Stimulated activated CD8-positive, alpha-beta memory T cell treated with anti-CD3 and anti-CD28 coated beads, Interleukin-15, amount 100 ng/mL, for 48 hours (primary cell): ENCODE data around the gene RPP25.

Source experiments
- DNase-seq, 2 donors: peaks; one replicate each; pipeline ENCODE4 v3.0.0-alpha.2; 2020; ENCODE audit warnings: low read depth in 2 of 2

The RPP25 gene, protein sequence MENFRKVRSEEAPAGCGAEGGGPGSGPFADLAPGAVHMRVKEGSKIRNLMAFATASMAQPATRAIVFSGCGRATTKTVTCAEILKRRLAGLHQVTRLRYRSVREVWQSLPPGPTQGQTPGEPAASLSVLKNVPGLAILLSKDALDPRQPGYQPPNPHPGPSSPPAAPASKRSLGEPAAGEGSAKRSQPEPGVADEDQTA

DNA sequence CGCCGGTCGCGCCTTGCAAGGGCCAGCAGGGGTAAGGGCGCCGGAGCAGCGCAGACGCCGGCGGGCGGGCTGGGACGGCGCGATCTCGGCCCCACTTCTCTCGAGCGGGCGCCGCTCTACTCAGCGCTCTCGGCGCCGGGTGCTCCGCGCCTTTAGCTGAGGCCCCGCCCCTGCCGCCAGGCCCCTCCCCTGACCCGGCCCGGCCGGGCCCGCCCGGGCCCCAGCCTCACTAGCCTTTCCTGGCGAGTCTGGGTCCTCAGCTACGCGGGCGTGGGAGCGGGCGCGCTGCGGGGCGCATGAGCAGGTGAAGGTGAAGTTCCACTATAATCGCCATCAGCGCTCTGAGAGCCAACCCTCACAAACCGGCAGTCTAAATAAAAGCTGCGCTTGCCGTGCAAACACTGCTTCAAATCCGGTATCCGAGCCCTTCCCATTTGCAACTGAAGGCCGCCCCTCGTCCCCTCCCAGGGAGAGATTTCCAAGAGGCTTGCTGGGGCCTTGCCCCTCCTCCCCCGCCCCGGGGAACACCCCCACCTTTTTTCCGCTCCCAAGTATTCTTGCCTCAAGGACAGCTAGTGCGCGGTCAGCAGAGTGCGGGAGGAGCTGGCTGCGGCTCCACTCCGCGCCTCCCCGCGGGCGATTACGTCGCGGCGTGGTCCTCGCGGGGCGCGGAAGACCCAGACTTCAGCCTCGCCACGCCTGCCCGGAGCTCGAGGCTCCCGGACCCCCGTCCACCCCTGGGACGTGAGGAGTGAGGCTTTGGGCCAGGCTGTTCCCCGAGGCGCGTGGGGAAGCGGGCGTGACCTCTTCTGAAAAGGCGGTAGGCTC is at the start of gene RPP25:
RPP25 (minus strand) TSS at position 125 of the 828 bp plus-strand sequence. CDS start 189 bp downstream, outside the sequence.
- DNase-seq, result peak; percentile 66 to 67

DNA sequence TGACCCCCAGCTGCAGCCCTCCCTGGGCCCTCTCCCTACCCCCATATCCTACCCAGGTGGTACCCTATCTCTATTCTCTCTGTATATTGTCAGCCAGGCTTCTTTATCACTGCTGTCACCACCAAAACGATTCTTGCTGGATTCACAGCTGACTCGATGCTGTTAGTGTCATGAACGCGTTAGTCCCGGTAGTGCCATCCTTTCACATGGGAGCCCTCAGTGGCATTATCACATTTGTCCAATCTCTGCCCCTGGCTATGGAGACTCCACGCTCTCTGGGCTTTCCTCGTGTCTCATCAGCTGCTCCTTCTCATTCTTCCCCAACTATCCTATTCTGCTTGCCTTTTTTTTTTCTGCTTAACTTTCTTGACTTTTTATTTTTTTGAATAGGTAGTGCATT is 45.8 kb upstream of the RPP25 start:
- DNase-seq, result no peak

DNA sequence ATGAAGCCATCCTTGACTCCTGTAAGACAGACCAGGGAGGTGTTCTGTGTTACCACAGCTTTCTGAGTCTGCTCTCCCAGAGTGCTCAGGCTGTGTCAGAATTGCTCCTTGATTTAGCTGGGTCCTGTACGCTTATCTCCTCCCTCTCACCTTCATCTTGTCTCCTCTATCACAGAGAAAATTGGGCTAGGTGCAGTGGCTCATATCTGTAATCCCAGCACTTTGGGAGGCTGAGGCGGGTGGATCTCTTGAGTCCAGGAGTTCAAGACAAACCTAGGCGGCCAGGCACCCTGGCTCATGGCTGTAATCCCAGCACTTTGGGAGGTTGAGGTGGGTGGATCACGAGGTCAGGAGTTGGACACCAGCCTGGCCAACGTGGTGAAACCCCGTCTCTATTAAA is 44.7 kb upstream of the RPP25 start:
- DNase-seq, result no peak

DNA sequence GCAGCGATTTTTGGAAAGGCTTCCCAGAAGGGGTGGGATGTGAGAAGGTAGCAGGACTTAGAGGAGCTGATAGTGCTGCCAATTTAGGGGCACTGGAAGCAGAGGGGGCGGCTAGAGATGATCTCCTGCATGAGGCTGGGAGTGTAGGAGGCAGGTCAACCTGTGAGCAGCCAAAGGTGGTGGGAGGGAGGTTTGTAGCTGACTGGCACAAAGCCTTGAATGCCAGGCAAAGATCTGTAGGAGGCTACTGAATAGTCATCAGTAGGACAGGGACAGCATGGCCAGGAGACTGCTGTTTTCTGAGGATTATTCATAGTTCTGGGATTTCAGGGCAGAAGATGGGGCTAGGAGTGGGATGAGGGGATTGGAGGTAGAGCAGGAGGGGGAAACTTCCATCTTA is 41.0 kb upstream of the RPP25 start:
- no peak for DNase-seq

DNA sequence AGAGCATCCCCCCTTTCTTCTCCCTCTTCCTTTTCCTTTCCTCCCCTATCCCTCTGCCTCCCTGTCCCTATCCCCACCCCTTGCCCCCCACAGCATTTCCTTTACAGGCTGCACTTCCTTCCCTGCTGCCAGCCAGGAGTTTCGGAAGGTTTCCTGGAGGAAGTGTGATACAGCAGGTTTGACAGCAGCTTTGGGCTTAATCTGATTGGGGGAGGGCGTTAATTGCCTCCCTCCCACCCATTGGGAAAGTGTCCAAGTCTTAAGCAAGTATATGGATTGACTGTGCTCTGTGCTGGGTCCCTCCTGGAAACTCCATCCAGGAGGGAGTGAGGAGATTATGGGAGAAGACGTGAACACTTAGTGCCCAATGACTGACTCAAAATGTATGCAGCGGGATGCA is 40.6 kb upstream of the RPP25 start:
- DNase-seq, result no peak

DNA sequence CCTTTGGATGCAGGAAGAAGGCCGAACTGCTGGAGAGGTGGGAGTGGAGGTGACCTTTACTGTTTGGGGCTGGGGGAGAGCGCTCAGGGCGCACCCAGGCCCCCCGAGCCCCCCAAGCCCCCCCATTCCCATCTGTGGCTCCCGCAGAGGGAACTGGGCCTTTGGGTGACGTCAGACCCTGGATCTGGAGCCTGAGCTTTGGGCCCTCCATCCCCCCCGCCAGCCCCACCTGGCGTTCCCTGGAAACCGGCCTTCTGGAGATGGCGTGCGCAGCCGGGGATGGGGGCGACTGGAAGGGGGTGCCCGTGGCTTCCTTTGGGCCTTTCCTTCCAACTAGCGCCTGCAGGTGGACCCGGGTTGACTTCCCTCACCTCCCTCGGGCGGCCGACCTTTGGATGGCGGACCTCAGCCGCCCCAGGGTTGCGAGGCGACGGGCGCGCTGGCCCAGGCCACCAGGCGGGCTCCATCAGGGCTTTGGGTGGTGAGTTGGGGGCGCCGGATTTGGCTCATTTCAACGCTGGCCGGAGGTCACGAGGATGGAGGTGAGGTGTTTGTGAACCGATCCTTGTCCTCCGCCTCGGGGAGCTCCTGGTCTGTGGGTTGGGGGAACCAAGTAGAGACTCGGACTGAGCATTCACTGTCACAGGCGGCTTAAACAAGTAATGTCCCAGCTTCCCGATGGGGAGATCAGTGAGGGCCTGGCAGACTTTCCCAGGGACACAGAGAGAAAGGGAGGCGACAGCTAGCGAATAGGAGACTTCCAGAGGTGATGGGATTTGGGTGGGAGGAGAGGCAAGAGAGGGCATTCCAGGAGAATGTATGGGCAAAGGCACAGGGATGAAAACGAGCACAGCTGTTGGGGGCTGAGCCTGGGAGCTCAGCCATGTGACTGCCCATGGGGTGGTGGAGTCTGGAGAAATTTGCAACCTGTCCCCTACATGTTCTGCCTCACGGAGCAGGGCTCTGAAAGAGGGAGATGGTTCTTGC is 39.5 kb upstream of the RPP25 start:
- no peak for DNase-seq

DNA sequence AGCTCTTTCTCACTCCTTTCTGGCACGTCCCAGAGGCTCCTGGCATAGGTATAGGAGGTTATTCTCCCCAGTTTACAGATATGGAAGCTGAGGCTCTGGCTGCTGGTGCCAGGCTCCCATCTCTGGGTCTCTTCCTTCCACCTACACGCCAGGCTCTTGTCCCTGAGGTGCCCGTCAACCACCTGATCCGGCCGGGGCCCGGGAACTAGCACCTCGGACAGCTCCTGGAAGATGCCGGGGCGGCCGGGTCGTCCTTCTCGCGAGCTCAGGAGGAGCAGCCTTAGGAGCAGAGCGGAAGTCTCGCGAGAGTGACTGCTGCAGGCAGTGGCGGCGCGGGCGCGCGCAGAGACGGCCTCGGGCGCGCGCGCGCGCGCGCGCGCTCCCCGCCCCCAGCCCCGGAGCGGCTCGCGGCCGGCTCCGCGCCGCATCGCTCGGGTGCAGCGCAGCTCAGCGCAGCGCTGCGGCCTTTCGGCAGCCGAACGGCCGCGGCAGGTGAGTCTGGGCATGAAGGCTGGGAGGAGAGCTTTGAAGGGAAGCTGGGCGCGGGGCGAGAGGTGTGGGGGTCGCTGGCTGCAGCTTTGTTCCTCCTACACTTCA is 38.7 kb upstream of the RPP25 start, which contains the start of gene SCAMP5:
SCAMP5 (plus strand) TSS at position 382 of the 597 bp plus-strand sequence. CDS start 16,277 bp downstream, outside the sequence.
- peak; percentile 85 to 86 for DNase-seq

DNA sequence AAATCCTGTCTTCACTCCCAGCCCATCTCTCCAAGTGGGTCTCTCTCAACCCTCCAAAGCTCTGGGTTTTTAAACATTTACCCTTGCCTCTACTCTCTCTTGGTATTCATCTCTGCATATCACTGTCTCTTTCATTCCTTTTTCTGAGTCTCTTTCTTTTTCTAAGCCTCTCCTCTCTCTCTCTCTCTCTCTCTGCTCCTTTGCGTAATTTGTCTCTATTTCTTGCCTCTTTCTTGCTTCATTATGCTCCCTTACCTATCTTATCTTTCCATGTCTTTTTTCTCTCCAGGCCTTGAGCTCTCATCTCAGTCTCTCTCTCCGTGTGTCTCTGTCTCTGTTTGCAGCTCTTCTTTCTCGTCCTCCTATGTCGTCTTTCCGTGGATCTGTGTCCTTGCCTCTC is 38.1 kb upstream of the RPP25 start:
- DNase-seq, result no peak

DNA sequence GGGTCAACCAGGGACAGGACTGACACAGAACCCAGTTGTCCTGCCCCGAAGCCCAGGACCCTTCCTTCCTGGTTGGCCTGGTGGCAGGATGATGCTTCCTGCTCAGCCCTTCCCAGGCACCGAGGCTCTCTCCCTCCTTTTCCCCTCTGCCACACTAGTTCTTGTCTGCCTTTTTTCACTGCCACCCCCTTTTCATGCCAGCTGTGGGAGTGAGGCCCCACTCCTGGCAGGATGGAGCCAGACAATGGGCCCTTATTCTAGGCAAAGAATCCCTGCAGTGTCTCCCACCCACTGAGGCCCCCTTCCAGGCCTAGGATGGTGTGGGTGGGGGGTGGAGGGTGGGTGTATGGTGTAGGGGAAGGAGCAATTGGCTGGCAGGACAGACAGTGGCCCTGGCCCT is 37.7 kb upstream of the RPP25 start:
- DNase-seq, result no peak

DNA sequence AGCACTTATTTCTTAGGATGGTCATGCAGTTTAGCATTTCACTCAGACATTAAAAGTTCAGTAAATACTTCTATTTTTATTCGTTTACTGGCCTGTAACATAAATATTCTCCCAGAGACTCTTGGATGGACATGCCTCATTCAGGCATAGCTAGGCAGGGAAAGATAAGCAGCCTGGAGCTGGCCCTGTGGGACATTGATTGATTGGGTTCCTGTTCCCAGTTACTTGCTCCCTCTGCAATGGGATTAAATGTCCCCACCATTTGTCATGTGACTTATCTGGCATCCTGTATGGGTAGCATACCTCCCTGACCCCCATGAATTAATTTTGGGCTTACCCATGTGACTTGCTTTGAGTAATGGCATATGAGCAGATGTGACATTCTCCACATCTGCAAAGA is 36.0 kb upstream of the RPP25 start:
- DNase-seq, result no peak

DNA sequence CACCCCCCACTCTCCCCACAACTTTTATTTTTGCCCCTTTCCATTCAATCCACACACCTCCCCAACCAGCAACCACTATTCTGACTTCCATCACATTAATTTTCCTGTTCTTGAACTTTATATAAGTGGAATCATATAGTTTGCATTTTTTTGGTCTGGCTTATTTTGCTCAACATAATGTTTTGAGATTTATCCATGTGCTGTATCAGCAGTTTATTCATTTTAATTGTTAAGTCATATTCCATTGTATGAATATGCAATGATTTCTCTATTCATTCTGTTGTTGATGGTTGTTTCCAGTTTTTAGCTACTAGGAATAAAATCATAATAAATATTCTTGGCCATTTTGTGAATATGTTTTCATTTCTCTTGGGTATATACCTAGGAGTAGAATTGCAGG is 33.0 kb upstream of the RPP25 start:
- DNase-seq, result no peak

DNA sequence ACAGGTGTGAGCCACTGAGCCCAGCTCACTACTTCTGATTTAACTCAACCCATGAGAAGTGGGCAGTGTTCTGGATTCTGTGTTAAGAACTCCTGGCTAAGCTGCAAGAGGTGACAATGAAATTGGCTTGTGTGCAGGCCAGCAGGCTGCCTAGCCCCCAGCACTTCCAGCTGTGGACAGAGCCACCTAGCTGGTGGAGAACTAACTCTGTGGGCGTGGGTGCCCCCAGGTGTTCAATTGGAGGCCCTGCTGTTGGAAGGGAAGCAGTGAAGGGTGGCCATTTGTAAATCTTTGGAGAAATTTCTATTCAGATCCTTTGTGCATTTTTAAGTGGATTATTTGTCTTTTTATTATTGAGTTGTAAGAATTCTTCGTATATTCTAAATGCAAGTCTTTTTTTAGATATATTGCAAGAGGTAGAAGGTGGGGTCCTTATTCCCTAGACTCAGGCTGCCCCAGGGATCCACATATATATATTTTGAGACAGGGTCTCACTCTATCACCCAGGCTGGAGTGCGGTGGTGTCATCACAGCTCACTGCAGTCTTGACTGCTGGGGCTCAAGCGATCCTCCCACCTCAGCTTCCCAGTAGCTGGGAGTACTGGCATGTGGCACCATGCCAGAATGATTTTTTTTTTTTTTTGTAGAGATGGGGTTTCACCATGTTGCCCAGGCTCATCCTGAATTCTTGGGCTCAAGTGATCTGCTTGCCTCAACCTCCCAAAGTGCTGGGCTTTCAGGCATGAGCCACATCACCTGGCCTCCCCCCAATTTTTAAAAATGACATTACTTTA is 31.6 kb upstream of the RPP25 start:
- DNase-seq, result peak; percentile 28 to 29

DNA sequence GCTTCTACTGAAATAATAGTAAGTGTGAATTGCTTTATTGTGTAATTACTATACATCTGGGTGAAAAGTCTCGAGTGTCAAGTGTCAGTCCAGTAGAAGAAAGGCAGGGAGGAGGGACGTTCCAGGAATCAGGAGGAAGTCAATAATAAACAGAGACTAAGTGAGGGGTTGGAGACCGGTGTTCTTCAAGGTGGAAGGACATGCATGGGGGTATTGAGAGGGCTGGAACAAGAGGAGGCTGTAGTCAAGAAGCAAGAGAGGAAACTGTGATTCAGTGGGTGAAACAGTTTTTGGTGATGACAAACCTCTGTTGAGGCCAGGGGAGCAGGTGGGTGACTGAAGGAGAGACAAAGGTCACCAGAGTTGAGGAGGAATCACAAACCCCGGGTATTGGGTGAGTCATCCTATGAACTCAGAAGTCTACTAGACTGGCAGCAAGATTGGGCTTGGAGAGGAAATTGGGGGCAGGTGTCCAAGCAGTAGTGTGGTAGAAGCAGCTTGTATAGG is 27.2 kb upstream of the RPP25 start:
- DNase-seq, result peak; percentile 60 to 61

DNA sequence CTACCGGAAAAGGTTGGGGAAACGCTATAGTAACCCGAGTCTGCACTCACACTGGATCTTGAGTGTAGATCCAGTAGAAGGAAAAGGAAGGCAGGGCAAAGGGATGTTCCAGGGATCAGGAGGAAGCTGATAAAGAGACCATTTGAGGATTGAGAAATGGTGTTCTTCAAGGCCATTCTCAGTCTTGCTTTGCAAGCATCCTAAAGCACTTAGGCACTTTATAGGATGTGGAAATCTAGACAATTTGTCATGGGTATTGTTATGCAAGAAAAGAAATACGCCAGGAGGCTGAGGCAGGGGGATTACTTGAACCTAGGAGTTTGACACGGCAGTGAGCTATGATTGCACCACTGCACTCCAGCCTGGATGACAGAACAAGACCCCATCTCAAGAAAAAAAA is 25.6 kb upstream of the RPP25 start:
- no peak for DNase-seq

DNA sequence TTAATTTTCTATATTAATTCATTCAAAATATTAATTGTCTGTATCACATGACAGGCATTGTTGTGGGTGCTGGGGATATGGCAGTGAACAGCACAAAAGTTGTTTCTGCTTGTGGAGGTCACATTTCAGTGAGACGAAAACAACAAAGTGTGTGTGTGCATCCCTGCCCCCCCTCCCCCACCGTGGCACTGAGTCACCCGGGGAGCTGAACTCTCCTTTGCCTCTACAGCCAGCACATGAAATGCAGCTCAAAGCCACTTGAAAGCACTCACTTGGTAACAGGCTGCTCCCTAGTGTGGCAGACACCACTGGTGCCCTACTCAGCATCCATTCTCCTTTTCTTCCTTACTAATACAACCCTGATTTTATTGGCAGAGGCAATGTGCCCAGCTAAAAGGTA is 21.9 kb upstream of the RPP25 start:
- peak; percentile 51 to 53 for DNase-seq

DNA sequence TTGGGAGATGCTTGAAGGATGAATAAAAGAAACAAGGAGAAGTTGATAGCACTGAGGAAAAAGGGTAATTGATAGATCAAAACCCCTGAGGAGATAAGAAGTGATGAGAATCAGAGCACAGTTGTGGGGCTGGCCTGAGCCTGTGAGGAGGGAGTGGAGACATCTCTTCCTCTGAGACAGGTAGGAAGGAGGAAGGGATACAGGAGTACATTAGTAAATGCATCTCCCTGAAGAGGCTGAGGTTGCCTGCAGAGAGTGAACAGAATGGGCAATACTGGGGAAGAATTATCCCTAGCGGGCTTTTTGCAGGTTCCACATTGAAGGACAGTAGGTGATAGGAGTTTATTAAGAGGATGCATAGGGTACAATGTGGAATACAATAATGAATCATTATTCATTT is 21.5 kb upstream of the RPP25 start:
- no peak for DNase-seq

DNA sequence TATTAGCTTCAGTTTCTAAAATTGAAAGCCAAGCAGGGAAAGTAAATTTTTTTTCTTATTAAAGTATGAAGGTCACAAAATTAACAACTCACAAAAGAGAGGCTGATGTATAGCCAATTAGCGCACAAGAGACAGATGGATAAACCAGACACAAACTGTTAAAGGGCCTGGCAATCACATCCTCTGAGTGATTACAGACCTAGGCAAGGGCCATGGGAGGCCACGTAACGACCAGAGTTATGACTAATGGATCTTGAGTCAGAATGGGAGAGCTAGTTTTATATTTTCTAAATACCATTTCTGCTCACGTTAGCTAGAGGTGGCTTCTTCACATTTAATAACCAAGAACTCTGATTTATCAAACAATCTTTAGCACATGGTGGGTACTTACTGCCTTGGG is 21.0 kb upstream of the RPP25 start:
- no peak for DNase-seq

DNA sequence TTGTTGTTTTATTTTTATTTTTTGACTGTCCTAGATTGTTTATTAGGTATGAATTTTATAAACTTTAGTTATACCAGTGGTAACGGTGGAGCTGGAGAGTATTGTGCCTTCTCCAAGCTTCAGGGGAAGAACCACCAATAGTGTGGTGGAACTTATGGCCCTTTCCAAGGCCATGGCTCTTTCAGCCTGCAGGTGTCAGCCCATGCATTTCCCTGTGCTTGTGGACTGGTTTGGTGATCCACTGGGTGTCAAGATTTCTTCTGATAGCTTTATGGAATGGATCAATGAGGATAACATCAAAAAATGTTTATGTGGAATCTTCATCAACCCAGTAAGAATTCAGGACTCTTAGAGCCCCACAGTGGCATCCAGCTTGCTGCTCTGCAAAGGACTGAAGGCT is 19.6 kb upstream of the RPP25 start:
- no peak for DNase-seq

DNA sequence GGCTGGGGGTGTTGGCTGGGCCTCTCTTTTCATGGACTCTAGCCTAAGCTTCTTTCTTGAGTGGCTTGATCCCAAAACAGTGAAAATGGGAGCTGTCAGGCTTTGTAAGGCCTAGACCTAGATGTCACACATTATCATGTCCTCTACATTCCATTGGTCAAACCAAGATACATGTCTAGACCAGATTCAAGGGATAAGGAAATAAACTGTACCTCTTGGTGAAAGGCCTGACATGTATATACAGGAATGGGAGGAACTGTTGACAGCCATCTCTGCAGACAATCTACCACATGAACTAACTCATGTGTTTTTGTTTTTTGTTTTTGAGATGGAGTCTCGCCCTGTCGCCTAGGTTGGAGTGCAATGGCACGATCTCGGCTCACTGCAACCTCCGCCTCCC is 11.1 kb upstream of the RPP25 start:
- DNase-seq, result no peak

DNA sequence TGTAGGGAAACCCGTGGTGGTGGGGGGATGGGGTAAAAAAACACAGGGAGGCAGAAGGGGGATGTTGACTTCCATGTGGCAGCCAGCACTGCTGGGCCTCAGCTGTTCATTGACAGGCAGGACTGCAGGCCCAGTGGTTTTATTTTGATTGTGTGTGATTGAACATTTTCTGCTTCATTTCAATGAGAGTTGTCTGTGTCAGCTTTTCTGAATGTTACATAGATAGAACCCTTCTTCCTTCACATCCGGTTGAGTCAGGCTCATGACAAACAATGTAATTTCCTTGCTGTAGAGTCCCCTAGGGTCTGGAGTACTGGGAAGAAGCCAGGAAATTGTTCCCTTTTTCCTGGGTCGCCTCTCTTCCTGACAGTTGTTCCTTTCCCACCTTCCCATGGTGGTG is 8.2 kb upstream of the RPP25 start:
- DNase-seq, result no peak

DNA sequence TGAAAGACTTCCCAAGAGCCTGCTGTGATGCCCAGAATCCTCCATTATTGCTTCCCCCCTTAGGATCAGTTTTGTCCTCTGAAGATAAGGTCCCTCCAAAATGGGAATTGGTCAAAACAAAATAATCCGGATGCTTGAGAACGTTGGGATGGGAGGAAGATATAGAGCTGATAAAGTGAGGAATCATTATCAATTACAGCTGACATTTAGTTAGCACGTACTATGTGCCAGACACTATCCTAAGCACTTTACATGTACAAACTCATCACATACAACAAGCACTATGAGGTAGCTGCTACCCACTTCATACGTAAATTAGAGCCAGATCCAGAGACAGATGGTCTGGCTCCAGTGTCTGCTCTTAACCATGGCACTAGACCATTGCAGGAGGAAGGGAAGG is 6.6 kb upstream of the RPP25 start:
- DNase-seq, result no peak
